Ectodermal cell (in vitro differentiated cells): Measurements from ENCODE around the gene FANCC.

Experiments used
- H3K27ac ChIP-seq: 2 replicates; pipeline ENCODE4 v1.7.0; 2013; ENCODE audit warnings: mild to moderate bottlenecking, low read depth, low read length; ENCODE audit not compliant: insufficient read depth, poor library complexity, severe bottlenecking
- H3K27me3 ChIP-seq: 2 replicates; pipeline ENCODE4 v1.7.0; 2013; ENCODE audit warnings: mild to moderate bottlenecking, low read length; ENCODE audit not compliant: insufficient read depth, control insufficient read depth, poor library complexity, severe bottlenecking
- H3K36me3 ChIP-seq: one replicate; pipeline ENCODE4 v1.7.0; 2013; ENCODE audit warnings: low read length; ENCODE audit not compliant: control insufficient read depth, insufficient read depth
- H3K4me1 ChIP-seq: one replicate; pipeline ENCODE4 v1.7.0; 2013; ENCODE audit warnings: low read length; ENCODE audit not compliant: control insufficient read depth, insufficient read depth
- H3K4me3 ChIP-seq: 2 replicates; pipeline ENCODE4 v1.7.0; 2013; ENCODE audit warnings: low read depth, low read length, control low read depth; ENCODE audit not compliant: insufficient read depth
- H3K9me3 ChIP-seq: 2 replicates; pipeline ENCODE4 v1.7.0; 2013; ENCODE audit warnings: mild to moderate bottlenecking, low read length, moderate library complexity; ENCODE audit not compliant: control insufficient read depth
- WGBS, 2 experiments: methylation state at CpG; one replicate each; pipeline ENCODE4 v1.1.7; 2013; ENCODE audit warnings: missing lambda C conversion rate in 2 of 2; 5-methylcytosine and 5-hydroxymethylcytosine counted together

The FANCC gene

GRCh38 chr9:95181226-95181818 is 136.2 kb downstream of the FANCC start:
- no peaks in the 10 kb centered on the region for H3K36me3 ChIP-seq
- H3K4me3 ChIP-seq = no peak overlapping the region
- H3K4me1 ChIP-seq = peaks cover 5% of the 10 kb centered on the region
- no peak overlapping the region for H3K27ac ChIP-seq
- WGBS, 2 experiments = 54 to 84% methylated on average over 1 to 2 of the region's 3 CpGs
- H3K27me3 ChIP-seq = no peaks in the 10 kb centered on the region
- H3K9me3 ChIP-seq = no peaks in the 10 kb centered on the region

- no peaks in the 10 kb centered on the region for H3K36me3 ChIP-seq
- H3K27me3 ChIP-seq = no peaks in the 10 kb centered on the region
- no peak overlapping the region for H3K4me3 ChIP-seq
- 98 to 100% methylated on average over 3 of the region's 3 CpGs for WGBS, 2 experiments
- no peaks in the 10 kb centered on the region for H3K4me1 ChIP-seq
- H3K9me3 ChIP-seq = no peaks in the 10 kb centered on the region
- H3K27ac ChIP-seq = no peak overlapping the region
Observed at GRCh38 chr9:95177617-95178016, 139.9 kb downstream of the FANCC start.

- no peak overlapping the region for H3K27ac ChIP-seq
- no peak overlapping the region for H3K4me3 ChIP-seq
- 94 to 99% methylated on average over 4 of the region's 4 CpGs for WGBS, 2 experiments
- H3K36me3 ChIP-seq = no peaks in the 10 kb centered on the region
- no peaks in the 10 kb centered on the region for H3K27me3 ChIP-seq
- no peaks in the 10 kb centered on the region for H3K9me3 ChIP-seq
- H3K4me1 ChIP-seq = no peaks in the 10 kb centered on the region
Observed at GRCh38 chr9:95176755-95177319, 140.7 kb downstream of the FANCC start.

- Histone ChIP-seq H3K4me1 (no peaks in the 10 kb centered on the region), H3K27me3 (no peaks in the 10 kb centered on the region), H3K4me3 (no peak overlapping the region), H3K27ac (no peak overlapping the region), H3K9me3 (no peaks in the 10 kb centered on the region), H3K36me3 (no peaks in the 10 kb centered on the region)
- WGBS, 2 experiments = 86 to 88% methylated on average over 8 of the region's 8 CpGs
Observed at GRCh38 chr9:95175523-95175922, 142.0 kb downstream of the FANCC start.

- WGBS, 2 experiments = 67 to 70% methylated on average over 1 of the region's 1 CpG
- H3K4me3 ChIP-seq = no peak overlapping the region
- no peaks in the 10 kb centered on the region for H3K36me3 ChIP-seq
- no peaks in the 10 kb centered on the region for H3K9me3 ChIP-seq
- no peaks in the 10 kb centered on the region for H3K4me1 ChIP-seq
- no peak overlapping the region for H3K27ac ChIP-seq
- no peaks in the 10 kb centered on the region for H3K27me3 ChIP-seq
Observed at GRCh38 chr9:95174038-95174437, 143.5 kb downstream of the FANCC start.

GRCh38 chr9:95171596-95171995 is 145.9 kb downstream of the FANCC start:
- no peaks in the 10 kb centered on the region for H3K4me1 ChIP-seq
- 79 to 100% methylated on average over 1 of the region's 1 CpG for WGBS, 2 experiments
- H3K36me3 ChIP-seq = no peaks in the 10 kb centered on the region
- no peaks in the 10 kb centered on the region for H3K9me3 ChIP-seq
- H3K27ac ChIP-seq = no peak overlapping the region
- no peak overlapping the region for H3K4me3 ChIP-seq
- H3K27me3 ChIP-seq = no peaks in the 10 kb centered on the region

GRCh38 chr9:95171001-95171400 is 146.5 kb downstream of the FANCC start:
- Histone ChIP-seq H3K27me3 (no peaks in the 10 kb centered on the region), H3K36me3 (no peaks in the 10 kb centered on the region), H3K27ac (no peak overlapping the region), H3K9me3 (no peaks in the 10 kb centered on the region), H3K4me1 (no peaks in the 10 kb centered on the region), H3K4me3 (no peak overlapping the region)
- 60 to 69% methylated on average over 4 of the region's 4 CpGs for WGBS, 2 experiments

GRCh38 chr9:95167998-95168397 is 149.5 kb downstream of the FANCC start:
- no peak overlapping the region for H3K4me3 ChIP-seq
- no peaks in the 10 kb centered on the region for H3K4me1 ChIP-seq
- H3K27me3 ChIP-seq = no peaks in the 10 kb centered on the region
- H3K9me3 ChIP-seq = no peaks in the 10 kb centered on the region
- WGBS, 2 experiments = 52 to 53% methylated on average over 4 of the region's 4 CpGs
- no peak overlapping the region for H3K27ac ChIP-seq
- H3K36me3 ChIP-seq = no peaks in the 10 kb centered on the region

- no CpG with 5 or more reads among the region's 1 CpG for WGBS, 2 experiments
- Histone ChIP-seq H3K4me1 (no peaks in the 10 kb centered on the region), H3K27ac (no peak overlapping the region), H3K36me3 (no peaks in the 10 kb centered on the region), H3K4me3 (no peak overlapping the region), H3K9me3 (no peaks in the 10 kb centered on the region), H3K27me3 (no peaks in the 10 kb centered on the region)
Observed at GRCh38 chr9:95165004-95165403, 152.5 kb downstream of the FANCC start.

GRCh38 chr9:95157481-95158151 is 159.9 kb downstream of the FANCC start:
- Histone ChIP-seq H3K4me3 (no peak overlapping the region), H3K4me1 (no peaks in the 10 kb centered on the region), H3K27ac (no peak overlapping the region), H3K27me3 (no peaks in the 10 kb centered on the region), H3K36me3 (no peaks in the 10 kb centered on the region), H3K9me3 (no peaks in the 10 kb centered on the region)
- WGBS, 2 experiments = 95 to 97% methylated on average over 7 of the region's 7 CpGs
